ENCODE measurements around the gene TWIST2. TPM values are rescaled to one million over a fixed set of nuclear protein-coding genes. Genes with fewer than 3 reads are reported as not detected.

The TWIST2 gene
- total and polyA plus RNA-seq, 4 donors = 2.2 to 9.1 (median 4.3) TPM

DNA sequence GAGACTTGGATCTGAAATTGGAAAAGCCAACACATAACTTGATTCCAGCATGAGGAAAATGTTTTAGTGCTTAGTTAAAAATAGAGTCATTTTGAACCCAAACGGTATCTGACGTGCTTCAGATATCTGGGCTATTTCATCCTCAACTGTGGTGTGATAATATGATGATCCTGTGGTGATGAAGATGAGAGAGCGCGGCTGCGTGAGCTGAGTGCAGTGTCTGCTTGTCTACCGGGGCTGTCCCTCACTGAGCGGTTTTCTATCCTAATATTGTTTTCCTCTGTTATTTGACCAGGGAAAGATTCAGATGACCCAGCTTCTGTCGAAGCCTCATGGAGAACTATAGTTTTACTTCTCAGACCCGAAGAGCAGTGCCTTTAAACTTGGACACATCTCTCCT, 5.8 kb downstream of the TWIST2 start:
- Histone ChIP-seq H3K4me3 (ENCODE audit: low read depth, low read length) (no peak overlapping the region), H3K27me3 (ENCODE audit: control insufficient read depth, insufficient read depth, low read length) (peaks cover 37% of the 10 kb centered on the region), H3K4me1 (ENCODE audit: control insufficient read depth, insufficient read depth, low read length) (peaks cover 11% of the 10 kb centered on the region), H3K27ac (ENCODE audit: low read depth, low read length) (no peak overlapping the region), H3K9me3 (ENCODE audit: control insufficient read depth, insufficient read depth, low read length) (no peaks in the 10 kb centered on the region), H3K36me3 (ENCODE audit: control insufficient read depth, insufficient read depth, low read length) (no peaks in the 10 kb centered on the region)
- DNase-seq (ENCODE audit: low read depth in 4 of 6, low spot score in 6 of 6) = no peak
- WGBS (ENCODE audit: insufficient coverage) = 98% methylated on average over 7 of the region's 9 CpGs

DNA sequence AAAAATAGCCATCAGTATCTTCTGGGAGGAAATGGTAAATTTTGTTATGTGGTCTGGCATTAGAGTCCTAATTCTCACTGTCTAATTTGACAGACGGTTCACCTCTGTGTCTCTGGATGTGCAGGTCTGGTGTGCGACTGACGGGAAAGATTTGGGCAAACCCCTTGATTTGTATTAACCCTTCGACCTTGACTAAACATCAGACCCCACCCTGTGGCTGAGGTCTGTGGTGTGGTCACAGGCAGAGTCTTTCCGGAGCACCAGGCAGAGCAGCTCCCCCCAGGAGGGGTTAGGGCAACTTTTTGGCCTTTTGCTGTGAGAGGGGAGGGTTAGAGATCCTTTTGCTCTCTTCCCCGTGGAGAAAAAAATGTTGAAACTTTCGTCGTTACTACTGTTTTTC, 6.4 kb downstream of the TWIST2 start:
- peaks cover 32% of the 10 kb centered on the region for H3K27me3 ChIP-seq (ENCODE audit: control insufficient read depth, insufficient read depth, low read length)
- no peaks in the 10 kb centered on the region for H3K36me3 ChIP-seq (ENCODE audit: control insufficient read depth, insufficient read depth, low read length)
- H3K27ac ChIP-seq (ENCODE audit: low read depth, low read length) = no peak overlapping the region
- peaks cover 7% of the 10 kb centered on the region for H3K4me1 ChIP-seq (ENCODE audit: control insufficient read depth, insufficient read depth, low read length)
- WGBS (ENCODE audit: insufficient coverage) = 83% methylated on average over 2 of the region's 8 CpGs
- no peak for DNase-seq (ENCODE audit: low read depth in 4 of 6, low spot score in 6 of 6)
- H3K4me3 ChIP-seq (ENCODE audit: low read depth, low read length) = no peak overlapping the region
- H3K9me3 ChIP-seq (ENCODE audit: control insufficient read depth, insufficient read depth, low read length) = no peaks in the 10 kb centered on the region

DNA sequence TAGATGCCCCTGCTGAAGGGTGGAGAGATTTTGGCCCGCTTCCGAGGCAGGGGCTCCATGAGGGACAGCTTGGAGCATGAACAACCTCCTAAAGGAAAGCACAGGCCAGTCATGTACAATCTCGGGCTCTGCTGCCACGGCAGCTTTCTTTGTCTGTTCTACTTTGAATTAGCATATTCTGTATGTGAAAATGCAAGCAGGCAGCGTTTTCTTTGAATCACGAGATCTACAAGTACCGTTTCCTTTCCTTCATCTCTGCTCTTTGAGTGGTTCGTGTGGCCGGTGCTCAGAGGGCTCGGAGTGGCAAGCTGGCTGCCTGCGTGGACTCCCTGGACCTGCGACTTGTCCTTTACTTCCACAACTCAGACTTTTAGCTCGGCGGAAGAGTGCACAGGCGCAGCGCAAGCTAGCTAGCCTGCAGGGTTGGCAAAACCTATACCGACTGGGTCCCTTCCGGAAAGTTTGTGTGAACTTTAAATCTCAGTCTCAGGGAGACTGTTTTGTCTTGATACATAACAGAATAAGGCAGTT, 6.9 kb downstream of the TWIST2 start:
- Histone ChIP-seq H3K4me1 (ENCODE audit: control insufficient read depth, insufficient read depth, low read length) (peaks cover 4% of the 10 kb centered on the region), H3K4me3 (ENCODE audit: low read depth, low read length) (no peak overlapping the region), H3K27me3 (ENCODE audit: control insufficient read depth, insufficient read depth, low read length) (peaks cover 27% of the 10 kb centered on the region), H3K27ac (ENCODE audit: low read depth, low read length) (no peak overlapping the region), H3K36me3 (ENCODE audit: control insufficient read depth, insufficient read depth, low read length) (no peaks in the 10 kb centered on the region), H3K9me3 (ENCODE audit: control insufficient read depth, insufficient read depth, low read length) (no peaks in the 10 kb centered on the region)
- DNase-seq (ENCODE audit: low read depth in 4 of 6, low spot score in 6 of 6) = peak in 1 of 6 donors; percentile 47
- WGBS (ENCODE audit: insufficient coverage) = 79% methylated on average over 17 of the region's 18 CpGs

DNA sequence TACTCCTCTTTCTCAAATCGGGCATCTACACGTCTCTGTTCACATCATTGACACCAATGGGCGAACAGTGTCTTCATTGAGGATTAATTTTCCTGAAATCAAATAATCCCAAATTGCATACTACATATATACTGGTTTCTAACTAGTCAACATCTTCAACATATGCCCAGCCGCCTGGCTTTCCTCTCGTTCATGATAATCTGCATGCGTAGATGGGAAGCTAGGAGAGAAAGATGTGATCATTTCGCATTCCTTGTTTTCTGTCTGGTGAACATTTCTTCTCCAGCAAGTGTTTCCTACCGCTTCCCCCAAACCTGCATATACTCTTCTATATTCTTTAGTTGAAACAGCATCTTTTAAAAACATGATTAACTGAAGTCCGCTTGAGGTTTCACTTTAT, 7.4 kb downstream of the TWIST2 start:
- DNase-seq (ENCODE audit: low read depth in 4 of 6, low spot score in 6 of 6) = peak in 1 of 6 donors; percentile 16
- peaks cover 21% of the 10 kb centered on the region for H3K27me3 ChIP-seq (ENCODE audit: control insufficient read depth, insufficient read depth, low read length)
- H3K9me3 ChIP-seq (ENCODE audit: control insufficient read depth, insufficient read depth, low read length) = no peaks in the 10 kb centered on the region
- no peak overlapping the region for H3K27ac ChIP-seq (ENCODE audit: low read depth, low read length)
- WGBS (ENCODE audit: insufficient coverage) = 100% methylated on average over 1 of the region's 9 CpGs
- H3K4me1 ChIP-seq (ENCODE audit: control insufficient read depth, insufficient read depth, low read length) = peaks cover 4% of the 10 kb centered on the region
- H3K36me3 ChIP-seq (ENCODE audit: control insufficient read depth, insufficient read depth, low read length) = no peaks in the 10 kb centered on the region
- no peak overlapping the region for H3K4me3 ChIP-seq (ENCODE audit: low read depth, low read length)

DNA sequence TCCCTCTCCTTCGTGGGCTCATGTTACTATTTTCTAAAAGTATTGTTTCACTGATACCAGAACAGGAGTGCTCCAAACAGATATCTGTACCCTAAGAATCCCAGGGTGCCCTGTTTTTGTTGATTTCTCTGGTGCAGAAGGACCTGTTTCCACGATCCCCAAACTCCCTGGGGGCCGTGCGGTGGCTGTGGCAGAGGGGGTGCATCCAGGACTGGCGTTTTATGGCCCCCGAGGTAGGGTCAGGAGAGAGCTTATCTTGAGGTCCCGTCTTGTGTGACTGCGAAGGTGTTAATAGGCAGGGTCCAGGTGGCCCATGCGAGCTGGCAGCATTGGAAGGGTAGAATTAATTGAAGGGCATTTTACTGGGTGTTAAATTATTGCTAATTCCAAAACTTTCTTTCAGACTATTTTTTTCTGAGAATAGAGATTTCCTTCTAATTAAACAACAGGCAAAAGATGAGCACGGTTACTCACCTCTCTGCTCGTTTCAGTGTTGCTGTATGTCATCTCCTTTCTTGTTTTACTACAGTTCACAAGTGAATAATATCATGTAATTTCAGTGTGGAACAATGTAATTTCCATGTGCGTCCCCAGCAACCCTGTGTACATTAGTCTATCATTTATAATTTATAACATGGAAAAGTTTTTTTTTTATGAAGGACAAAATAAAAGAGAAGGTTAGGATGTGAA, 8.2 kb downstream of the TWIST2 start:
- H3K27ac ChIP-seq (ENCODE audit: low read depth, low read length) = no peak overlapping the region
- H3K36me3 ChIP-seq (ENCODE audit: control insufficient read depth, insufficient read depth, low read length) = no peaks in the 10 kb centered on the region
- DNase-seq (ENCODE audit: low read depth in 4 of 6, low spot score in 6 of 6) = no peak
- H3K27me3 ChIP-seq (ENCODE audit: control insufficient read depth, insufficient read depth, low read length) = peaks cover 16% of the 10 kb centered on the region
- H3K4me3 ChIP-seq (ENCODE audit: low read depth, low read length) = no peak overlapping the region
- 85% methylated on average over 5 of the region's 12 CpGs for WGBS (ENCODE audit: insufficient coverage)
- peaks cover 4% of the 10 kb centered on the region for H3K4me1 ChIP-seq (ENCODE audit: control insufficient read depth, insufficient read depth, low read length)
- no peaks in the 10 kb centered on the region for H3K9me3 ChIP-seq (ENCODE audit: control insufficient read depth, insufficient read depth, low read length)

DNA sequence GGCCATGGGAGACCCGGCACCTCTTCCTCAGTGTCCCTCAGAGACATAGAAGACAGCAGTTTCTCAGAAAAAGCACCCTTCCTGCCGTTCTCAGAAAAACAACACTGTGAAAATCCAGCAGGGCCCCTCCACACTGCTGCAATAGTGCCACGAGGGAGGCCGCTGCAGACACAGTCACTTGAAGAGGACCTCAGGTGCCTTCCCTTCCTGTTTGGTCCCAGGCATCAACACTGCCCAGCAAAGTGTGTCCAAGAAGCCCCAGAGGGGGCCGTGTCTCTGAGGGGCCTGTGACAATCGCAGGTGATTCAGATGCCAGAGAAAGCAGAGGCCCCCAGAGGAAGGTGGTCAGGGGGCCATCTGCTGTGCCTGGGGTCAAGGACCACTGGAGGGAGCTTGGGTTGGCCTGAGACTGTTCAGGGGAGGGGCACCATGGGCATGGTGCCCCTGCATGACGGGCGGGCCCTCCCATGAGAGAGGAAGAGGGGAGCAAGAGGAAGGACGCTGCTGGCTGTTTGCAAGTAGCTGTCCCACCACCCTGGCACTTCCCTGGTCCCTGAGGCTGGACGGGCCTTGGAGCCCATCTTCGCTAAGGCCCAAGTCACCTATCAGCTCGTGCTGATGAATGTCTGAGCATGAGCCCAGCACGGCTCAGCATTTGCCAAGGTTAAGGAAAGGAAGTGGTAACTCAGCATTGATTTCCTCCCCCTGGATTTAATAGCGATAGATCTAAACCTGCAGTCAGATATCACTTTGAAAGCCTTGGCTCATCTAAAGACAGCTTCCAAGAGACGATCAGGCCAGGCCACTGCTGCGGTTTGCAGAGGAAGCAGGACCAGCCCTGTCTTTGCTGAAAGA, 9.1 kb downstream of the TWIST2 start:
- Histone ChIP-seq H3K36me3 (ENCODE audit: control insufficient read depth, insufficient read depth, low read length) (no peaks in the 10 kb centered on the region), H3K4me1 (ENCODE audit: control insufficient read depth, insufficient read depth, low read length) (peaks cover 4% of the 10 kb centered on the region), H3K4me3 (ENCODE audit: low read depth, low read length) (no peak overlapping the region), H3K9me3 (ENCODE audit: control insufficient read depth, insufficient read depth, low read length) (no peaks in the 10 kb centered on the region), H3K27ac (ENCODE audit: low read depth, low read length) (no peak overlapping the region), H3K27me3 (ENCODE audit: control insufficient read depth, insufficient read depth, low read length) (peaks cover 8% of the 10 kb centered on the region)
- 89% methylated on average over 16 of the region's 16 CpGs for WGBS (ENCODE audit: insufficient coverage)
- DNase-seq (ENCODE audit: low read depth in 4 of 6, low spot score in 6 of 6) = no peak

DNA sequence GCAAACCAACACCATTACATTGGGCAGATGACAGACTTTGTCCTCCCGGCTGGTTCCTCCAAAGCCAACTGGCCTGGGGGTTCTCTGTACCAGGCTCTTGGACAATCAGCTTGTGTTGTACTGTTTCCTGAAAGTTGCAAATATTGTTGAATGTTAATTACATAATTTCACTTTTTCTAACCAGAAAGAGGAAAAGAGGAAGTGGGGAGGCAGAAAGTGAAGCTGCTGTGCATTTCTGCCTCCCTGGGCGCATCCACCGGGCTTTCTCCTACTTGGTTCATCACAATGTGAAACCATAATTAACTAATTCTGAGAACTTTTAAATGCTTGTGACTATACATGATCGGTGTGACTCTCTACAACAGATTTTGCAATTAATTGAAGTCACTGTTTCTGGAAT, 10.1 kb downstream of the TWIST2 start:
- no peak for DNase-seq (ENCODE audit: low read depth in 4 of 6, low spot score in 6 of 6)
- Histone ChIP-seq H3K27me3 (ENCODE audit: control insufficient read depth, insufficient read depth, low read length) (peaks cover 5% of the 10 kb centered on the region), H3K36me3 (ENCODE audit: control insufficient read depth, insufficient read depth, low read length) (no peaks in the 10 kb centered on the region), H3K9me3 (ENCODE audit: control insufficient read depth, insufficient read depth, low read length) (no peaks in the 10 kb centered on the region), H3K27ac (ENCODE audit: low read depth, low read length) (no peak overlapping the region), H3K4me3 (ENCODE audit: low read depth, low read length) (no peak overlapping the region), H3K4me1 (ENCODE audit: control insufficient read depth, insufficient read depth, low read length) (peaks cover 4% of the 10 kb centered on the region)
- WGBS (ENCODE audit: insufficient coverage) = no CpG with 5 or more reads among the region's 4 CpGs

DNA sequence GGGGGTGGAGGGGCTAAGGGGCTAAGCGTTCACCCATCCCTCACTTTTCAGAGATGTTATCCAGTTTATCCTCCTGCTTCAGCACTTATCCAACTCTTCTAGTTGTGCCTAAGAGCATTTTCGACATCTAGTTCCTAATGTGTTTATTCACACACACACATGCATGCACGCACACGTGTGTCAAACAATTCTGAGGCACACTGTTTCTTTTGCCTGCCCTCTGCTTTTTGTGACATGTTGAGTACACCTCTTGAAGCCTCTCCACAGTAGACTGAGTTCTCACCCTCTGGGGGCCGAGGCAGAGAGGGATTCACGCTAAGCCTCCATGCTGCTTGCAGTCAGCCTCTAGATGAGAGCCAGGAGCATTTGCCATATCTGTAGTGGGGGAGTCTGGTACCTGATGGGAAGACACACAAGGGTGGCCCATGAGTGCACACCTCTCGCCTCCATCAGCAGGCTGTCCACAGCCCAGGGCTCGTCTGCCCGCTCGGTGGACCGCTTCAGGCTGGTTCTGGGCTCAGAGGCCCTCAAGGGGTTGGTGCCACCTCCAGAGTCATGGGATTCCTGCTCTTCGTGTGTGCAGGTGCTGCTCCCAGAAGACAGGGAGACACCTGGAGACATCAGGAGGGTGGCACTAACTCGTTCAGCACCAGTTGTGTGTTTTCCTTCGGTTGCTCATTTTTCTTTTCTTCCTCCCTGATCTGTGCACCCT, 11.9 kb downstream of the TWIST2 start:
- no peak for DNase-seq (ENCODE audit: low read depth in 4 of 6, low spot score in 6 of 6)
- H3K27me3 ChIP-seq (ENCODE audit: control insufficient read depth, insufficient read depth, low read length) = no peaks in the 10 kb centered on the region
- no peak overlapping the region for H3K4me3 ChIP-seq (ENCODE audit: low read depth, low read length)
- H3K36me3 ChIP-seq (ENCODE audit: control insufficient read depth, insufficient read depth, low read length) = no peaks in the 10 kb centered on the region
- no peak overlapping the region for H3K27ac ChIP-seq (ENCODE audit: low read depth, low read length)
- WGBS (ENCODE audit: insufficient coverage) = 85% methylated on average over 13 of the region's 14 CpGs
- no peaks in the 10 kb centered on the region for H3K9me3 ChIP-seq (ENCODE audit: control insufficient read depth, insufficient read depth, low read length)
- peaks cover 11% of the 10 kb centered on the region for H3K4me1 ChIP-seq (ENCODE audit: control insufficient read depth, insufficient read depth, low read length)

DNA sequence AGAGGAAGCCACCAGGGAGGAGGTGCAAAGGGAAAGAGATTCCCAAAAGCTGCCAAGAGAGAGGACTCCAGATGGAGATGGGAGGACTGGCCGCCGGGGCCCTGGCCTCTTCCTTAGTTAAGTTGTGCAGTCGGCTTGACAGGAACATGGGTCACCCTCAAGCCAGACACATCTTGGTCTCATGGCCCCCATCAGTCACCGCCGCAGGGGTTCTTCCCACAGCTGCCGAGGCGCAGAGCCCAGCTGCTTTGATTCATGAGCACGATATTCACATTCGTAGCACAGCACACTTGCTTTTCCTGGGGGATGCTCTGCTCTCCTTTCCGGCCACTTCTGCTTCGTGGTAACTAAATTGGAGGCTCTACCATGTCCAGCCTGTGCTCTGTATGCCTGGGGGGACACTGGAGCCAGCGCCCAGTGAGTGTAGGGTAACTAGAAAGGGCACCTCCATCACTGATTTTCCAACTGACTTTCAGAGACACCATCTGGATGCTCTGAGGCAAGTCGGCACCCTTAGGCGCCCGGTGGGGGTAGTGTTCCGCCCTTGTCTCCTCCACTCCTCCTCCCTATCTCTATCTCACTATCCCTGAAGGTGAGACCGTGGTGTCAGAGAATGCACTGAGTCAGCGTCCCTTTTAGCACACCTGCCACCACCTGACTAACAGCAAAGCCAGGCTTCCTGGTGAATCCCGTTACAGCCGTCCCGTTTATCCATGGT, 13.3 kb downstream of the TWIST2 start:
- WGBS (ENCODE audit: insufficient coverage) = 74% methylated on average over 15 of the region's 21 CpGs
- Histone ChIP-seq H3K36me3 (ENCODE audit: control insufficient read depth, insufficient read depth, low read length) (no peaks in the 10 kb centered on the region), H3K4me3 (ENCODE audit: low read depth, low read length) (no peak overlapping the region), H3K9me3 (ENCODE audit: control insufficient read depth, insufficient read depth, low read length) (no peaks in the 10 kb centered on the region), H3K27me3 (ENCODE audit: control insufficient read depth, insufficient read depth, low read length) (no peaks in the 10 kb centered on the region), H3K27ac (ENCODE audit: low read depth, low read length) (no peak overlapping the region), H3K4me1 (ENCODE audit: control insufficient read depth, insufficient read depth, low read length) (peaks cover 18% of the 10 kb centered on the region)
- no peak for DNase-seq (ENCODE audit: low read depth in 4 of 6, low spot score in 6 of 6)

Measured in spinal cord (tissue), 10 donors.